ENCODE measurements around the gene POLD1.

GRCh38 chr19:50401605-50402450 is 17.7 kb downstream of the POLD1 start:
- no peak for TF ChIP-seq CTCF (IDR thresholded peaks at IDR 0.05; ENCODE audit: insufficient read depth, low read length)
- TF ChIP-seq POLR2AphosphoS5 (IDR thresholded peaks at IDR 0.05; ENCODE audit: low read depth) = no peak
- no peak for TF ChIP-seq REST (IDR thresholded peaks at IDR 0.05; ENCODE audit: insufficient replicate concordance, low read depth)
- no peak for TF ChIP-seq GABPA (IDR thresholded peaks at IDR 0.05; ENCODE audit: low read depth)
- no peak for TF ChIP-seq SPI1 (IDR thresholded peaks at IDR 0.05; ENCODE audit: borderline replicate concordance, low read depth)

Measured in HL-60 (cell line).